Tibial artery (tissue), 4 donors: ENCODE measurements around the gene MSRB3.

Source experiments
- DNase-seq, 2 donors: peaks; one replicate each; pipeline ENCODE4 v3.0.0-alpha.2; 2019
- H3K27ac ChIP-seq, 2 donors: fragments of 200-600 bp; sonication (generic) in 1 of 2; 1 replicate in 1 of 2; 2 replicates in 1 of 2; pipeline ENCODE4 v1.5.1; 2018 to 2019; ENCODE audit warnings: mild to moderate bottlenecking in 1 of 2
- H3K27me3 ChIP-seq, 2 donors: fragments of 200-600 bp; sonication (generic) in 1 of 2; one replicate each; pipeline versions ENCODE4 v1.5.1 to v1.6.0; 2016 to 2019
- H3K36me3 ChIP-seq, 3 donors: fragments of 200-600 bp; sonication (generic) in 2 of 3; one replicate each; pipeline ENCODE4 v1.5.1; 2016 to 2019; ENCODE audit warnings: mild to moderate bottlenecking in 2 of 3
- H3K4me1 ChIP-seq, 4 donors: fragments of 200-600 bp; sonication (generic) in 2 of 4; 1 replicate in 3 of 4; 2 replicates in 1 of 4; pipeline ENCODE4 v1.5.1; 2016 to 2019
- H3K4me3 ChIP-seq, 2 donors: fragments of 200-600 bp; sonication (generic) in 1 of 2; 1 replicate in 1 of 2; 2 replicates in 1 of 2; pipeline ENCODE4 v1.5.1; 2018 to 2019; ENCODE audit warnings: mild to moderate bottlenecking in 2 of 2
- H3K9me3 ChIP-seq, 3 donors: fragments of 200-600 bp; sonication (generic) in 1 of 3; one replicate each; pipeline ENCODE4 v1.5.1; 2016 to 2019
- intact Hi-C: fragments of 100-400 bp; cut with DNase I; formaldehyde crosslinking; loops from one replicate; pipeline ENCODE4 v1.15.0; 2023; ENCODE audit warnings: low total_unique reads
- TF ChIP-seq, protein P1 (sequence below), 2 experiments: fragments of 200-600 bp in 1 of 2; fragments of 450-650 bp in 1 of 2; IDR thresholded peaks; one replicate each; pipeline ENCODE4 v1.5.1; 2017 to 2019; ENCODE audit warnings: antibody characterized with exemption in 2 of 2, mild to moderate bottlenecking in 1 of 2, moderate library complexity in 1 of 2

The MSRB3 gene

GRCh38 chr12:65495233-65495632, 216.8 kb downstream of the MSRB3 start:
- H3K4me3 ChIP-seq = no peak overlapping the region
- no peak for DNase-seq
- H3K4me1 ChIP-seq = peaks cover 0 to 3% (median 1%) of the 10 kb centered on the region in 4 donors
- TF ChIP-seq, protein P1, sequence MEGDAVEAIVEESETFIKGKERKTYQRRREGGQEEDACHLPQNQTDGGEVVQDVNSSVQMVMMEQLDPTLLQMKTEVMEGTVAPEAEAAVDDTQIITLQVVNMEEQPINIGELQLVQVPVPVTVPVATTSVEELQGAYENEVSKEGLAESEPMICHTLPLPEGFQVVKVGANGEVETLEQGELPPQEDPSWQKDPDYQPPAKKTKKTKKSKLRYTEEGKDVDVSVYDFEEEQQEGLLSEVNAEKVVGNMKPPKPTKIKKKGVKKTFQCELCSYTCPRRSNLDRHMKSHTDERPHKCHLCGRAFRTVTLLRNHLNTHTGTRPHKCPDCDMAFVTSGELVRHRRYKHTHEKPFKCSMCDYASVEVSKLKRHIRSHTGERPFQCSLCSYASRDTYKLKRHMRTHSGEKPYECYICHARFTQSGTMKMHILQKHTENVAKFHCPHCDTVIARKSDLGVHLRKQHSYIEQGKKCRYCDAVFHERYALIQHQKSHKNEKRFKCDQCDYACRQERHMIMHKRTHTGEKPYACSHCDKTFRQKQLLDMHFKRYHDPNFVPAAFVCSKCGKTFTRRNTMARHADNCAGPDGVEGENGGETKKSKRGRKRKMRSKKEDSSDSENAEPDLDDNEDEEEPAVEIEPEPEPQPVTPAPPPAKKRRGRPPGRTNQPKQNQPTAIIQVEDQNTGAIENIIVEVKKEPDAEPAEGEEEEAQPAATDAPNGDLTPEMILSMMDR (IDR thresholded peaks at IDR 0.05) = no peak
- intact Hi-C loops = no loop called here
- no peaks in the 10 kb centered on the region for H3K36me3 ChIP-seq
- H3K27me3 ChIP-seq = no peaks in the 10 kb centered on the region
- no peak overlapping the region for H3K27ac ChIP-seq
- H3K9me3 ChIP-seq = no peaks in the 10 kb centered on the region

DNA sequence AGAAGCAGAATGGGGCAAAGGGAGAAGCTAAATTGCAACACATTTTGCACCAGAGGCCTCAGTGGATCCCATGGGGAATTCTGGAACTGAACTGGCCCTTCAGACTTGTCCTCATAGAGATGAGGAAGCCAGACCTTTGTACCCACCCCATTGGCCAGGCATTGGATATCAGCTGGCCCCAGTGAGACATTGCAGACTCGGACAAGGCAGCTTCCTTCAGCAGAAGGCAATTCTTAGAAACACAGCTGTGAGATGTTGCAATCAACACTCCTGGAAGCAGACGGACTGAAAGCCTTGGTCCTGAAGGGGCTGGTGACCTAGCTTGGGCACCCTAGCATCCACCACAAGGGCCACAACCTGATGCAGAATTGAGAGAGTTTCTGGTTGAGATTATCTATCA, 218.1 kb downstream of the MSRB3 start:
- no peak overlapping the region for H3K27ac ChIP-seq
- H3K36me3 ChIP-seq = no peaks in the 10 kb centered on the region
- peaks cover 0 to 17% (median 14%) of the 10 kb centered on the region in 4 donors for H3K4me1 ChIP-seq
- H3K9me3 ChIP-seq = no peaks in the 10 kb centered on the region
- TF ChIP-seq, protein P1 (IDR thresholded peaks at IDR 0.05) = no peak
- no peak for DNase-seq
- H3K27me3 ChIP-seq = no peaks in the 10 kb centered on the region
- H3K4me3 ChIP-seq = no peak overlapping the region
- intact Hi-C loops = no loop called here

- Histone ChIP-seq H3K4me1 (peaks cover 0 to 18% (median 14%) of the 10 kb centered on the region in 4 donors), H3K27ac (no peak overlapping the region), H3K27me3 (no peaks in the 10 kb centered on the region), H3K9me3 (no peaks in the 10 kb centered on the region), H3K36me3 (no peaks in the 10 kb centered on the region), H3K4me3 (no peak overlapping the region)
- TF ChIP-seq, protein P1 (IDR thresholded peaks at IDR 0.05) = no peak
- intact Hi-C loops = no loop called here
- DNase-seq = no peak
These were observed 219.2 kb downstream of the MSRB3 start for GRCh38 chr12:65497660-65498059.

GRCh38 chr12:65499167-65499566, 220.7 kb downstream of the MSRB3 start:
- no peak for DNase-seq
- Histone ChIP-seq H3K27ac (no peak overlapping the region), H3K9me3 (no peaks in the 10 kb centered on the region), H3K36me3 (no peaks in the 10 kb centered on the region), H3K4me3 (no peak overlapping the region), H3K4me1 (peaks cover 0 to 18% (median 14%) of the 10 kb centered on the region in 4 donors), H3K27me3 (no peaks in the 10 kb centered on the region)
- TF ChIP-seq, protein P1 (IDR thresholded peaks at IDR 0.05) = no peak
- intact Hi-C loops = no loop called here

DNA sequence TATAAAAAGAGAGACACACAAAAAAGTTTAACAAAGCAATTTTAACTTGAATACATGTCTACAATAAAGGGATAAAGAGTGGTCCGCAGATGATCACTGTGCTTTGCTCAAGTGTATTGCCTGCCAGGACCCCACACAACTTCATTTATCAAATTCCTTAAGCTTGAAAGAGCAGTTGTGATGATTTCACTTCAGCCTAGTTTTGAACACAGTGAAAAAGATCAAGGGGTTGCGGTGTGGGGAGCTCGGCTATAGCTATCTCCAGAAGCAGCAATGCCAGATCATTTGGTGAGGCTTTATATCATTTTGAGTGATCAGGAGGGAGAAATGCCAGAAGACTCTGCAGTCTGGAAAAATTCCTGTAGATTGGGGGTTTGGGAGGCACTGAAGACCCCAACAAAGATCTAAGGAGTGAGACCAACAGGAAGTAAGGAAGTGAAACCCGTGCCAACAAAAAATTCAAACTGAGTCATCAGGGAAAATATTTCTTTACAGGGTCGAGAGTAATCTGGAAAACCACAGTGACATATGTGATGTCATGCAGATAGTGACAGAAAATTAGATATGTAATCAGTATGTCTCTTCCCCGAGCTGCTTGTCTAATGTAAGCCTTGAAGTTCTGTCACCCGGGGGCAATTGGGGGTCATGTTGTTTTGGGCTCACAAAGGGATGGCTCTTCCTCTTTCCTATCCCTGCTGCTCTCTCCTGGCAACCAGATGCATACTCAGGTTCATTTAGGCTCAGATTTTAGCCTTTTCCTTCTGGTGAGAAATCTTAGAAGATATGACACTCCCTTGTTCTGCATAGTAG, 221.8 kb downstream of the MSRB3 start:
- no peak overlapping the region for H3K27ac ChIP-seq
- H3K9me3 ChIP-seq = no peaks in the 10 kb centered on the region
- DNase-seq = no peak
- peaks cover 0 to 18% (median 14%) of the 10 kb centered on the region in 4 donors for H3K4me1 ChIP-seq
- intact Hi-C loops = no loop called here
- H3K27me3 ChIP-seq = no peaks in the 10 kb centered on the region
- H3K36me3 ChIP-seq = no peaks in the 10 kb centered on the region
- TF ChIP-seq, protein P1 (IDR thresholded peaks at IDR 0.05) = no peak
- no peak overlapping the region for H3K4me3 ChIP-seq
